GM23338 (cell line): ENCODE measurements around the gene PXMP2. TPM values are rescaled to one million over a fixed set of nuclear protein-coding genes. Genes with fewer than 3 reads are reported as not detected.

ENCODE experiments used
- ATAC-seq: fragments of 200-7000 bp; cut with Tn5 transposase; 3 replicates; pipeline ENCODE4 v1.9.1; 2020
- DNase-seq: peaks from one replicate; pipeline ENCODE4 v3.0.0-alpha.2; 2015; ENCODE audit warnings: low spot score
- H2AFZ ChIP-seq: fragments of 200-600 bp; sonication (generic); 2 replicates; pipeline ENCODE4 v1.8.0; 2016; ENCODE audit warnings: antibody characterized with exemption, mild to moderate bottlenecking, moderate library complexity
- H3F3A ChIP-seq: fragments of 200-600 bp; sonication (generic); replicated peaks from 2 replicates; pipeline ENCODE4 v1.8.0; 2017; ENCODE audit warnings: antibody characterized with exemption, mixed run types, low read depth
- H3K27ac ChIP-seq: fragments of 200-600 bp; sonication (generic); 2 replicates; pipeline ENCODE4 v1.6.1; 2016; ENCODE audit warnings: low read depth
- H3K27me3 ChIP-seq: fragments of 200-600 bp; sonication (generic); 2 replicates; pipeline ENCODE4 v1.8.0; 2016; ENCODE audit warnings: mild to moderate bottlenecking, mixed run types, moderate library complexity; ENCODE audit not compliant: insufficient read depth
- H3K36me3 ChIP-seq: fragments of 200-600 bp; sonication (generic); 2 replicates; pipeline ENCODE4 v1.8.0; 2016; ENCODE audit warnings: mild to moderate bottlenecking; ENCODE audit not compliant: insufficient read depth
- H3K4me1 ChIP-seq: fragments of 200-600 bp; sonication (generic); 2 replicates; pipeline ENCODE4 v1.8.0; 2016; ENCODE audit warnings: mild to moderate bottlenecking, moderate library complexity; ENCODE audit not compliant: insufficient read depth
- H3K4me2 ChIP-seq: fragments of 200-600 bp; sonication (generic); 2 replicates; pipeline ENCODE4 v1.7.1; 2017; ENCODE audit warnings: mixed run types
- H3K4me3 ChIP-seq: fragments of 200-600 bp; sonication (generic); 2 replicates; pipeline ENCODE4 v1.6.1; 2016; ENCODE audit warnings: mixed run types
- H3K79me2 ChIP-seq: fragments of 200-600 bp; sonication (generic); replicated peaks from 2 replicates; pipeline ENCODE4 v1.8.0; 2017; ENCODE audit warnings: mild to moderate bottlenecking; ENCODE audit not compliant: insufficient read depth
- H3K9me2 ChIP-seq: fragments of 200-600 bp; sonication (generic); 2 replicates; pipeline ENCODE4 v1.8.0; 2017; ENCODE audit not compliant: insufficient read depth
- H4K20me1 ChIP-seq: fragments of 200-600 bp; sonication (generic); replicated peaks from 2 replicates; pipeline ENCODE4 v1.8.0; 2017; ENCODE audit warnings: mild to moderate bottlenecking; ENCODE audit not compliant: insufficient read depth
- H3K27ac Mint-ChIP-seq: 2 replicates; pipeline ENCODE4 v1.8.0; 2020; ENCODE audit warnings: inconsistent platforms, mild to moderate bottlenecking, moderate library complexity, mixed read lengths
- H3K27me3 Mint-ChIP-seq: 3 replicates; pipeline ENCODE4 v1.8.0; 2022; ENCODE audit warnings: low read depth, mild to moderate bottlenecking, moderate library complexity, mixed read lengths, inconsistent platforms; ENCODE audit not compliant: insufficient read depth, poor library complexity
- H3K36me3 Mint-ChIP-seq: 3 replicates; pipeline ENCODE4 v1.8.0; 2021; ENCODE audit warnings: low read depth, mild to moderate bottlenecking, inconsistent platforms, moderate library complexity, mixed read lengths
- H3K4me1 Mint-ChIP-seq: 3 replicates; pipeline ENCODE4 v1.8.0; 2020; ENCODE audit warnings: mild to moderate bottlenecking, inconsistent platforms, mixed read lengths
- H3K4me3 Mint-ChIP-seq: 3 replicates; pipeline ENCODE4 v1.8.0; 2021; ENCODE audit warnings: moderate library complexity, mild to moderate bottlenecking, inconsistent platforms, mixed read lengths
- H3K9me3 Mint-ChIP-seq: 3 replicates; pipeline ENCODE4 v1.8.0; 2020; ENCODE audit warnings: moderate library complexity, mild to moderate bottlenecking, inconsistent platforms, mixed read lengths
- CREB1 ChIP-seq: fragments of 250-450 bp; sonication (Bioruptor Pico); IDR thresholded peaks from 2 replicates; pipeline ENCODE4 v1.5.0; 2020; ENCODE audit warnings: low read depth, mild to moderate bottlenecking, moderate library complexity
- CTCF ChIP-seq, 2 experiments: fragments of 200-600 bp in 1 of 2; sonication (generic) in 1 of 2; conservative IDR thresholded peaks; 2 replicates each; pipeline versions ENCODE4 v1.5.1 to v1.6.1; 2016 to 2017; ENCODE audit warnings: antibody characterized with exemption in 2 of 2, low read depth in 2 of 2, mild to moderate bottlenecking in 2 of 2, moderate library complexity in 1 of 2
- ETS1 ChIP-seq: IDR thresholded peaks from 2 replicates; pipeline ENCODE4 v1.6.1; 2016; ENCODE audit warnings: antibody characterized with exemption
- EZH2phosphoT487 ChIP-seq: fragments of 200-600 bp; sonication (generic); IDR thresholded peaks from one replicate; pipeline ENCODE4 v1.8.1; 2018; ENCODE audit warnings: antibody characterized with exemption; ENCODE audit not compliant: unreplicated experiment
- JUNB ChIP-seq: IDR thresholded peaks from one replicate; pipeline ENCODE4 v1.6.1; 2016; ENCODE audit warnings: antibody characterized with exemption; ENCODE audit not compliant: unreplicated experiment
- NANOG ChIP-seq: IDR thresholded peaks from 2 replicates; pipeline ENCODE4 v1.6.1; 2016; ENCODE audit warnings: antibody characterized with exemption, borderline replicate concordance
- POLR2AphosphoS5 ChIP-seq: IDR thresholded peaks from 2 replicates; pipeline ENCODE4 v1.6.1; 2016; ENCODE audit warnings: antibody characterized with exemption, low read depth
- REST ChIP-seq: IDR thresholded peaks from one replicate; pipeline ENCODE4 v1.6.1; 2018; ENCODE audit warnings: antibody characterized with exemption; ENCODE audit not compliant: unreplicated experiment
- STAT1 ChIP-seq: IDR thresholded peaks from one replicate; pipeline ENCODE4 v1.6.1; 2016; ENCODE audit warnings: antibody characterized with exemption; ENCODE audit not compliant: unreplicated experiment
- ZNF114 ChIP-seq: fragments of 250-450 bp; sonication (Bioruptor Pico); IDR thresholded peaks from 2 replicates; pipeline ENCODE4 v1.5.0; 2020; ENCODE audit warnings: mild to moderate bottlenecking, moderate library complexity
- ZNF331 ChIP-seq: fragments of 250-450 bp; sonication (Bioruptor Pico); IDR thresholded peaks from 2 replicates; pipeline ENCODE4 v1.5.0; 2020; ENCODE audit warnings: low read depth, mild to moderate bottlenecking, moderate library complexity
- ZNF462 ChIP-seq: fragments of 250-450 bp; sonication (Bioruptor Pico); IDR thresholded peaks from 2 replicates; pipeline ENCODE4 v1.5.0; 2020; ENCODE audit warnings: mild to moderate bottlenecking, moderate library complexity
- polyA plus RNA-seq: library from polyadenylated mRNA; unstranded; fragments of >200 nt; fragmentation: Nextera tagmentation; extraction: Ambion mirVana; gene quantifications from 2 replicates; pipeline ENCODE4 v1.2.1, GENCODE V29; 2016
- total RNA-seq: library from RNA; depleted of rRNA; stranded (reverse); fragments of >200 nt; shearing (Covaris generic); gene quantifications from 2 replicates; pipeline ENCODE4 v1.2.3, GENCODE V29; 2014

Gene PXMP2
- total and polyA plus RNA-seq, 2 experiments from 2014 or later = 17.3 to 19.7 TPM

- Histone ChIP-seq H3F3A (peaks cover 31% of the 10 kb centered on the region), H3K4me3 (no peak overlapping the region), H3K9me2 (no peaks in the 10 kb centered on the region), H3K4me2 (no peak overlapping the region), H3K27ac (no peak overlapping the region), H2AFZ (no peak overlapping the region), H3K79me2 (peaks cover 36% of the 10 kb centered on the region), H3K36me3 (peaks cover 7% of the 10 kb centered on the region; the same call in 1 of the 2 replicates), H4K20me1 (peaks cover 19% of the 10 kb centered on the region), H3K4me1 (no peaks in the 10 kb centered on the region), H3K27me3 (no peaks in the 10 kb centered on the region)
- H3K27me3 Mint-ChIP-seq = peaks cover 15% of the 10 kb centered on the region
- DNase-seq (no peak), ATAC-seq (no peak)
- TF ChIP-seq EZH2phosphoT487 = no peak
- no peak for TF ChIP-seq ZNF114 (CRISPR knock-in tag)
- TF ChIP-seq STAT1 = no peak
- TF ChIP-seq REST = no peak
- TF ChIP-seq POLR2AphosphoS5 = no peak
- no peak for TF ChIP-seq NANOG
- no peak for TF ChIP-seq ZNF462 (CRISPR knock-in tag)
- TF ChIP-seq CREB1 (CRISPR knock-in tag) = no peak
- no peak for TF ChIP-seq CTCF (conservative IDR thresholded peaks at IDR 0.05; ENCODE audit: low read depth in 2 of 2)
- no peak for TF ChIP-seq ETS1
- no peak for TF ChIP-seq ZNF331 (CRISPR knock-in tag)
- no peak for TF ChIP-seq JUNB
- no peaks in the 10 kb centered on the region; the same call in 2 of the 3 replicates for H3K9me3 Mint-ChIP-seq
- H3K36me3 Mint-ChIP-seq = peaks cover 71% of the 10 kb centered on the region
- H3K4me1 Mint-ChIP-seq = no peaks in the 10 kb centered on the region
- no peak overlapping the region for H3K4me3 Mint-ChIP-seq
- no peak overlapping the region for H3K27ac Mint-ChIP-seq
Observed at GRCh38 chr12:132717011-132717410, 29.6 kb downstream of the PXMP2 start.
